Esophagus squamous epithelium (tissue), 4 donors: ENCODE results near the gene PTPRB.

Experiments
- CTCF ChIP-seq, 6 experiments: fragments of 450-650 bp in 4 of 6; fragments of 200-600 bp in 2 of 6; sonication (generic) in 2 of 6; IDR thresholded peaks; one replicate each; pipeline ENCODE4 v1.5.1; 2016 to 2019; ENCODE audit warnings: antibody characterized with exemption in 6 of 6, mild to moderate bottlenecking in 4 of 6, moderate library complexity in 4 of 6
- POLR2A ChIP-seq, 4 donors: fragments of 450-650 bp; IDR thresholded peaks; one replicate each; pipeline ENCODE4 v1.6.1; 2017; ENCODE audit warnings: antibody characterized with exemption in 4 of 4, mild to moderate bottlenecking in 4 of 4, moderate library complexity in 3 of 4

DNA sequence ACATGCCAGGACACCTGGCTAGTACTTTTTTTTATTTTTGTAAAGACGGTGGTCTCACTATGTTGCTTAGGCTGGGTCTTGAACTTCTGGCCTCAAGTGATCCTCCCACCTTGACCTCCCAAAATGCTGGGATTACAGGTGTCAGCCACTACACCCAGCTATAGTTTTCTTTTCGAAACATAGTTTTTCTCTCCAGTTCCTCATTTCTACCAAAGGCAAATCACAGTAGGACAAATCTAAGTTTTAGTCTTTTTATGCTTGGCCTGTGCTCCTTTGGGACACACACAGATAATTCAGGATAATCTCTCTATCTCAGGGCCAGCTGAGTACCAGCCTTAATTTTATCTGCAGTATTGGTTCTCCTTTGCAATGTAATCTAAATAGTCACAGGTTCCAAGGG, 170.5 kb downstream of the PTPRB start:
- TF ChIP-seq CTCF (IDR thresholded peaks at IDR 0.05) (no peak), POLR2A (IDR thresholded peaks at IDR 0.05) (no peak)
